Fibroblast of lung (primary cell): ENCODE measurements around the gene SACM1L. TPM values are rescaled to one million over a fixed set of nuclear protein-coding genes. Genes with fewer than 3 reads are reported as not detected.

Experiments
- DNase-seq, 2 donors: peaks; one replicate each; pipeline versions ENCODE4 v3.0.0 to v3.0.0-alpha.2; 2010; ENCODE audit warnings: low read depth in 2 of 2
- H2AFZ ChIP-seq: 2 replicates; pipeline ENCODE4 v1.5.1; 2012; ENCODE audit warnings: low read length, control low read depth, inconsistent platforms
- H3K27ac ChIP-seq: 2 replicates; pipeline ENCODE4 v1.5.1; 2011; ENCODE audit warnings: low read length, control low read depth; ENCODE audit not compliant: insufficient read depth
- H3K27me3 ChIP-seq: 2 replicates; pipeline ENCODE4 v1.5.1; 2011; ENCODE audit warnings: mild to moderate bottlenecking, low read length; ENCODE audit not compliant: control insufficient read depth, insufficient read depth
- H3K36me3 ChIP-seq: 2 replicates; pipeline ENCODE4 v1.5.1; 2011; ENCODE audit warnings: low read length; ENCODE audit not compliant: control insufficient read depth, insufficient read depth
- H3K4me1 ChIP-seq: 2 replicates; pipeline ENCODE4 v1.5.1; 2011; ENCODE audit warnings: low read length; ENCODE audit not compliant: control insufficient read depth, insufficient read depth; ENCODE audit errors: extremely low read depth
- H3K4me2 ChIP-seq: 2 replicates; pipeline ENCODE4 v1.5.1; 2011; ENCODE audit warnings: low read length, control low read depth; ENCODE audit not compliant: insufficient read depth; ENCODE audit errors: extremely low read depth
- H3K4me3 ChIP-seq, 4 experiments: fragments of 200-600 bp in 1 of 4; sonication (generic) in 1 of 4; replicated peaks in 1 of 4; 2 replicates each; pipeline ENCODE4 v1.5.1; 2011 to 2016; ENCODE audit warnings: low read length in 4 of 4, low read depth in 3 of 4, mild to moderate bottlenecking in 3 of 4, control low read depth in 2 of 4, inconsistent platforms in 1 of 4, mixed read lengths in 1 of 4; ENCODE audit not compliant: insufficient read depth in 1 of 4; ENCODE audit errors: control extremely low read depth in 1 of 4
- H3K79me2 ChIP-seq: 2 replicates; pipeline ENCODE4 v1.5.1; 2012; ENCODE audit warnings: mild to moderate bottlenecking, low read length, inconsistent platforms; ENCODE audit not compliant: control insufficient read depth, insufficient read depth
- H3K9ac ChIP-seq: 2 replicates; pipeline ENCODE4 v1.5.1; 2011; ENCODE audit warnings: mild to moderate bottlenecking, low read length, control low read depth; ENCODE audit not compliant: insufficient read depth
- H3K9me3 ChIP-seq: 2 replicates; pipeline ENCODE4 v1.5.1; 2012; ENCODE audit warnings: low read depth, low read length; ENCODE audit not compliant: control insufficient read depth, insufficient read depth
- H4K20me1 ChIP-seq: 2 replicates; pipeline ENCODE4 v1.5.1; 2011; ENCODE audit warnings: low read length; ENCODE audit not compliant: control insufficient read depth, insufficient read depth; ENCODE audit errors: extremely low read depth
- CTCF ChIP-seq, 2 donors: IDR thresholded peaks in 1 of 2; conservative IDR thresholded peaks in 1 of 2; 1 replicate in 1 of 2; 2 replicates in 1 of 2; pipeline ENCODE4 v1.5.1; 2011 to 2012; ENCODE audit warnings: low read length in 2 of 2, control low read depth in 1 of 2, inconsistent platforms in 1 of 2, low read depth in 1 of 2, mild to moderate bottlenecking in 1 of 2
- EZH2 ChIP-seq: IDR thresholded peaks from 2 replicates; pipeline ENCODE4 v1.5.1; 2012; ENCODE audit warnings: low read length, control low read depth, mild to moderate bottlenecking; ENCODE audit errors: missing control alignments
- polyA plus RNA-seq, 2 donors: library from polyadenylated mRNA; depleted of rRNA in 1 of 2; stranded (reverse) in 1 of 2; unstranded in 1 of 2; fragments of >200 nt; gene quantifications; 2 replicates each; pipeline ENCODE4 v1.2.1, GENCODE V29; 2011 to 2012; ENCODE audit warnings: missing spikeins in 1 of 2
- total RNA-seq: library from RNA; depleted of rRNA; stranded (reverse); fragments of >200 nt; gene quantifications from 2 replicates; pipeline ENCODE4 v1.2.1, GENCODE V29; 2014

Gene SACM1L
- total and polyA plus RNA-seq, 2 donors (not counting 1 experiment from before 2014, with no cell fraction given), result 33.3 to 41.8 TPM

- Histone ChIP-seq H3K9me3 (no peaks in the 10 kb centered on the region), H2AFZ (no peak overlapping the region), H3K4me1 (no peaks in the 10 kb centered on the region), H4K20me1 (no peaks in the 10 kb centered on the region), H3K36me3 (peaks cover 5% of the 10 kb centered on the region), H3K27ac (no peak overlapping the region), H3K27me3 (no peaks in the 10 kb centered on the region), H3K79me2 (no peaks in the 10 kb centered on the region), H3K9ac (no peak overlapping the region), H3K4me3 (no peak overlapping the region), H3K4me2 (no peak overlapping the region)
- TF ChIP-seq CTCF (conservative IDR thresholded peaks at IDR 0.05 in 1 of 2, IDR thresholded peaks at IDR 0.05 in 1 of 2; ENCODE audit: low read depth in 1 of 2, low read length in 2 of 2) (no peak), EZH2 (no peak)
- DNase-seq, result no peak
Measured at GRCh38 chr3:45737234-45737633, 48.0 kb downstream of the SACM1L start.

GRCh38 chr3:45739991-45740390, 50.8 kb downstream of the SACM1L start:
- Histone ChIP-seq H3K9me3 (no peaks in the 10 kb centered on the region), H4K20me1 (no peaks in the 10 kb centered on the region), H2AFZ (no peak overlapping the region), H3K36me3 (peaks cover 7% of the 10 kb centered on the region), H3K4me2 (no peak overlapping the region), H3K4me3 (no peak overlapping the region), H3K79me2 (no peaks in the 10 kb centered on the region), H3K27me3 (no peaks in the 10 kb centered on the region), H3K27ac (no peak overlapping the region), H3K9ac (no peak overlapping the region), H3K4me1 (no peaks in the 10 kb centered on the region)
- TF ChIP-seq CTCF (conservative IDR thresholded peaks at IDR 0.05 in 1 of 2, IDR thresholded peaks at IDR 0.05 in 1 of 2; ENCODE audit: low read depth in 1 of 2, low read length in 2 of 2) (no peak), EZH2 (no peak)
- no peak for DNase-seq

- Histone ChIP-seq H3K9me3 (no peaks in the 10 kb centered on the region), H3K27me3 (no peaks in the 10 kb centered on the region), H3K36me3 (peaks cover 8% of the 10 kb centered on the region), H3K79me2 (no peaks in the 10 kb centered on the region), H3K4me2 (no peak overlapping the region), H3K4me3 (no peak overlapping the region), H3K9ac (no peak overlapping the region), H3K4me1 (no peaks in the 10 kb centered on the region), H4K20me1 (no peaks in the 10 kb centered on the region), H3K27ac (no peak overlapping the region), H2AFZ (no peak overlapping the region)
- no peak for TF ChIP-seq EZH2
- no peak for DNase-seq
Measured at GRCh38 chr3:45741247-45741646, 52.1 kb downstream of the SACM1L start.
